LNCAP (cell line): ENCODE data around the gene UBTF.
A peak's percentile ranks its signal among the peaks of the same experiment; 100 is the strongest.

Experiments used
- TF ChIP-seq, protein P1 (sequence below): fragments of 450-650 bp; IDR thresholded peaks from 2 replicates; pipeline ENCODE4 v1.5.1; 2017; ENCODE audit warnings: mild to moderate bottlenecking

Gene UBTF

DNA sequence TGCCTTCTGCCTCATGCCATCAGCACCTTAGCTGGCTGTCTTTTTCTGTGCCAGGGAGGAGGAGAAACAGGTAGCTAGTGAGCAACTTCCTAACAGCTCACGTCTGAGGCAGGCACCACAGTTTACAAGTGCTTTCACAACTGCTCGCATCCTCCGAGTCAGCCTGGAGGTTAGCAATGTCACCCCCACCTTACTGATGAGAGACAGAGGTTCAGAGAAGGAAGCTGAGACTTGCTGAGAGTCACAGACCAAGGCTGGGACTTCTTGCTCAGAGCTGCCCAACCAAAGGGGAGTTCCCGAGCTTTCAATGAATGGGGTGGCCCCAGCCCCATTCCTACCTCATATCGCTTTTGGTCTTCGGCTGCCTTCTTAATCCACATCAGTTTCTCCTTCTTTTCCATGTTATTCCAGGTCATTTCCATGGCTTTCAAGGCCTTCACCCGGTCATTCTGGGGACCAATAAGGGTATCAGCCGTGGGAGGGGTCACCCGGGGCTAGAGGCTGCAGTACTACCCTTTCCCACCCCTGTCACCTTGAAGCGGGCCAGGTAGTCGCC, 9.6 kb downstream of the UBTF start:
- TF ChIP-seq, protein P1, sequence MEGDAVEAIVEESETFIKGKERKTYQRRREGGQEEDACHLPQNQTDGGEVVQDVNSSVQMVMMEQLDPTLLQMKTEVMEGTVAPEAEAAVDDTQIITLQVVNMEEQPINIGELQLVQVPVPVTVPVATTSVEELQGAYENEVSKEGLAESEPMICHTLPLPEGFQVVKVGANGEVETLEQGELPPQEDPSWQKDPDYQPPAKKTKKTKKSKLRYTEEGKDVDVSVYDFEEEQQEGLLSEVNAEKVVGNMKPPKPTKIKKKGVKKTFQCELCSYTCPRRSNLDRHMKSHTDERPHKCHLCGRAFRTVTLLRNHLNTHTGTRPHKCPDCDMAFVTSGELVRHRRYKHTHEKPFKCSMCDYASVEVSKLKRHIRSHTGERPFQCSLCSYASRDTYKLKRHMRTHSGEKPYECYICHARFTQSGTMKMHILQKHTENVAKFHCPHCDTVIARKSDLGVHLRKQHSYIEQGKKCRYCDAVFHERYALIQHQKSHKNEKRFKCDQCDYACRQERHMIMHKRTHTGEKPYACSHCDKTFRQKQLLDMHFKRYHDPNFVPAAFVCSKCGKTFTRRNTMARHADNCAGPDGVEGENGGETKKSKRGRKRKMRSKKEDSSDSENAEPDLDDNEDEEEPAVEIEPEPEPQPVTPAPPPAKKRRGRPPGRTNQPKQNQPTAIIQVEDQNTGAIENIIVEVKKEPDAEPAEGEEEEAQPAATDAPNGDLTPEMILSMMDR = no peak

GRCh38 chr17:44207743-44208142, 11.7 kb downstream of the UBTF start:
- TF ChIP-seq, protein P1 = no peak

DNA sequence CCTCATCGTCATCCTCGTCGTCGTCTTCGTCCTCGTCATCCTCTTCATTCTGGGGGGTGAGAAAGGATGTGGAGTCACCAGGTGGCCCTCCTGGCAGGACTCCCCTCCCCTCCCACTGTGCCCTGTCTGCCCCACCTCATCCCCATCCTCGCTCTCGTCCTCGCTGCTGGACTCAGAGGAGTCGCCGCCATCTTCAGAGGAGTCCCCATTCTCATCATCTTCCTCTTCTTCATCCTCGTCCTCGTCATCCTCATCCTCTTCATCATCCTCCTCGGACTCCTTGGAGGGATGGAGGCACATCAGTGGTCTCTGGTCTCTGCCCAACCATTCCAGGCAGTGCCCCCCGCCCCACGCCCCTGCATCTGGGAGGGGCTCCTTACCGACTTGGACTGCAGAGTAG, 12.2 kb downstream of the UBTF start:
- TF ChIP-seq, protein P1 = no peak

- TF ChIP-seq, protein P1 = no peak
Observed at GRCh38 chr17:44206825-44207155, 12.7 kb downstream of the UBTF start.

GRCh38 chr17:44205962-44206824, 13.3 kb downstream of the UBTF start:
- TF ChIP-seq, protein P1 = no peak

- TF ChIP-seq, protein P1 = no peak
Observed at GRCh38 chr17:44204441-44204882, 15.0 kb downstream of the UBTF start.

GRCh38 chr17:44203731-44204440, 15.6 kb downstream of the UBTF start:
- TF ChIP-seq, protein P1 = peak; percentile 45; the same call in 1 of the 2 replicates
